Measurements from ENCODE around the gene POLR2L. TPM values are rescaled to one million over a fixed set of nuclear protein-coding genes. Genes with fewer than 3 reads are reported as not detected.

POLR2L gene
- total and polyA plus RNA-seq, 3 experiments from 2014 or later = 114 to 182 (median 178) TPM

GRCh38 chr11:810040-810567 lies 32.2 kb downstream of the POLR2L start:
- no peaks in the 10 kb centered on the region for H3K9me3 Mint-ChIP-seq
- DNase-seq = no peak
- ChIA-PET CTCF (interaction anchor here (0.8 kb wide), 1 partner anchor 9 kb away, joined by 3 read pairs; the partner anchor contains the start of gene PNPLA2), POLR2A (interaction anchor here (0.6 to 2.0 kb wide), 11 partner anchors 9 to 304 kb away, joined by 3 to 38 read pairs (median 5); partner anchors contain the start of genes CD151, HRAS, PNPLA2 and TSPAN4)
- H3K27me3 Mint-ChIP-seq = no peaks in the 10 kb centered on the region
- peak overlapping the region; percentile 97 to 100 (median 98) for H3K27ac Mint-ChIP-seq
- H3K4me1 ChIP-seq (ENCODE audit: insufficient read depth, low read length) = peaks cover 26% of the 10 kb centered on the region
- peak overlapping the region; percentile 94 to 100 (median 95) for H3K4me3 Mint-ChIP-seq
- peaks cover 0 to 38% (median 2%) of the 10 kb centered on the region in 3 donors for H3K36me3 Mint-ChIP-seq
- H3K9me3 ChIP-seq (ENCODE audit: low read length) = no peaks in the 10 kb centered on the region
- H3K36me3 ChIP-seq (ENCODE audit: insufficient read depth, low read length) = peaks cover 20% of the 10 kb centered on the region
- peak overlapping the region; percentile 100 for H3K4me3 ChIP-seq (ENCODE audit: low read length)
- peaks cover 33 to 49% (median 34%) of the 10 kb centered on the region in 3 donors for H3K4me1 Mint-ChIP-seq
- H3K27me3 ChIP-seq (ENCODE audit: insufficient read depth, low read length, poor library complexity, severe bottlenecking) = no peaks in the 10 kb centered on the region
- H3K27ac ChIP-seq (ENCODE audit: low read depth, low read length) = peak overlapping the region; percentile 92

- peaks cover 33 to 51% (median 34%) of the 10 kb centered on the region in 3 donors for H3K4me1 Mint-ChIP-seq
- H3K9me3 Mint-ChIP-seq = no peaks in the 10 kb centered on the region
- POLR2A ChIA-PET = interaction anchor here (0.6 to 2.0 kb wide), 10 partner anchors 10 to 602 kb away, joined by 3 to 38 read pairs (median 4); partner anchors contain the start of genes BET1L, CD151, HRAS and PNPLA2
Measured at GRCh38 chr11:809287-810039, 32.9 kb downstream of the POLR2L start, which contains the start of gene RPLP2. RPLP2 (plus strand) TSS chr11:809967; CDS start chr11:810235, 268 bp downstream.

GRCh38 chr11:808427-809286 lies 33.7 kb downstream of the POLR2L start:
- POLR2A ChIA-PET = interaction anchor here (0.6 to 2.0 kb wide), 9 partner anchors 10 to 601 kb away, joined by 3 to 38 read pairs (median 3); partner anchors contain the start of genes BET1L, CD151, HRAS and PNPLA2
- Mint-ChIP-seq H3K4me1 (peaks cover 33 to 59% (median 34%) of the 10 kb centered on the region in 3 donors), H3K27me3 (no peaks in the 10 kb centered on the region), H3K27ac (peak overlapping the region; percentile 92 to 100 (median 98)), H3K9me3 (no peaks in the 10 kb centered on the region), H3K36me3 (peaks cover 0 to 35% (median 2%) of the 10 kb centered on the region in 3 donors), H3K4me3 (peak overlapping the region; percentile 94 to 100 (median 95))
- CTCF ChIA-PET = interaction anchor here (1.4 to 1.6 kb wide), 2 partner anchors 11 to 14 kb away, joined by 4 to 5 read pairs; no protein-coding TSS in a partner anchor
- peak in 3 of 5 donors; percentile 50 to 75 (median 51) for DNase-seq
- Histone ChIP-seq H3K36me3 (ENCODE audit: insufficient read depth, low read length) (peaks cover 20% of the 10 kb centered on the region), H3K27me3 (ENCODE audit: insufficient read depth, low read length, poor library complexity, severe bottlenecking) (no peaks in the 10 kb centered on the region), H3K27ac (ENCODE audit: low read depth, low read length) (peak overlapping the region; percentile 92), H3K4me1 (ENCODE audit: insufficient read depth, low read length) (peaks cover 35% of the 10 kb centered on the region), H3K9me3 (ENCODE audit: low read length) (no peaks in the 10 kb centered on the region), H3K4me3 (ENCODE audit: low read length) (peak overlapping the region; percentile 100)

More at GRCh38 chr11:809287-810039, 32.9 kb downstream of the POLR2L start, which contains the start of gene RPLP2:
- H3K4me3 Mint-ChIP-seq = peak within 1 kb of the TSS; percentile 94 to 100 (median 95)
- H3K36me3 Mint-ChIP-seq = peaks cover 0 to 38% (median 2%) of the 10 kb centered on the region in 3 donors
- H3K27ac Mint-ChIP-seq = peak within 1 kb of the TSS; percentile 97 to 100 (median 98)
- Histone ChIP-seq H3K27ac (ENCODE audit: low read depth, low read length) (peak within 1 kb of the TSS; percentile 92), H3K36me3 (ENCODE audit: insufficient read depth, low read length) (peaks cover 20% of the 10 kb centered on the region), H3K4me3 (ENCODE audit: low read length) (peak within 1 kb of the TSS; percentile 100), H3K27me3 (ENCODE audit: insufficient read depth, low read length, poor library complexity, severe bottlenecking) (no peaks in the 10 kb centered on the region), H3K9me3 (ENCODE audit: low read length) (no peaks in the 10 kb centered on the region), H3K4me1 (ENCODE audit: insufficient read depth, low read length) (peaks cover 27% of the 10 kb centered on the region)
- H3K27me3 Mint-ChIP-seq = no peaks in the 10 kb centered on the region
- DNase-seq = peak; percentile 95 to 98 (median 97)
- CTCF ChIA-PET = interaction anchor here (1.4 to 1.6 kb wide), 2 partner anchors 10 to 13 kb away, joined by 4 to 5 read pairs; no protein-coding TSS in a partner anchor

- ChIA-PET POLR2A (interaction anchor here (0.6 to 1.6 kb wide), 4 partner anchors 15 to 156 kb away, joined by 4 to 5 read pairs (median 4); partner anchors contain the start of genes CD151 and PNPLA2), CTCF (interaction anchor here (1.7 kb wide), 1 partner anchor 15 kb away, joined by 5 read pairs; the partner anchor contains the start of gene PNPLA2)
- no peaks in the 10 kb centered on the region for H3K27me3 Mint-ChIP-seq
- H3K36me3 Mint-ChIP-seq = peaks cover 0 to 2% (median 0%) of the 10 kb centered on the region in 3 donors
- peaks cover 14 to 29% (median 15%) of the 10 kb centered on the region in 3 donors for H3K4me1 Mint-ChIP-seq
- Histone ChIP-seq H3K4me1 (ENCODE audit: insufficient read depth, low read length) (peaks cover 19% of the 10 kb centered on the region), H3K9me3 (ENCODE audit: low read length) (no peaks in the 10 kb centered on the region), H3K27me3 (ENCODE audit: insufficient read depth, low read length, poor library complexity, severe bottlenecking) (no peaks in the 10 kb centered on the region), H3K36me3 (ENCODE audit: insufficient read depth, low read length) (no peaks in the 10 kb centered on the region), H3K27ac (ENCODE audit: low read depth, low read length) (peak overlapping the region; percentile 43), H3K4me3 (ENCODE audit: low read length) (peak overlapping the region; percentile 56)
- no peak for DNase-seq
- no peaks in the 10 kb centered on the region for H3K9me3 Mint-ChIP-seq
- H3K4me3 Mint-ChIP-seq = peak overlapping the region; percentile 70 to 91 (median 80)
- H3K27ac Mint-ChIP-seq = peak overlapping the region in 5 of 8 donors; percentile 54 to 88 (median 86)
Measured at GRCh38 chr11:804599-804964, 37.7 kb downstream of the POLR2L start.

GRCh38 chr11:803770-804598 lies 38.3 kb downstream of the POLR2L start:
- Mint-ChIP-seq H3K4me3 (peak overlapping the region; percentile 70 to 91 (median 80)), H3K27me3 (no peaks in the 10 kb centered on the region), H3K27ac (peak overlapping the region in 4 of 8 donors; percentile 68 to 92 (median 87)), H3K36me3 (no peaks in the 10 kb centered on the region), H3K4me1 (peaks cover 13 to 26% (median 13%) of the 10 kb centered on the region in 3 donors), H3K9me3 (no peaks in the 10 kb centered on the region)
- H3K4me3 ChIP-seq (ENCODE audit: low read length) = peak overlapping the region; percentile 56
- H3K9me3 ChIP-seq (ENCODE audit: low read length) = no peaks in the 10 kb centered on the region
- ChIA-PET POLR2A (interaction anchor here (0.7 to 1.6 kb wide), 2 partner anchors 16 to 28 kb away, joined by 5 read pairs; partner anchors contain the start of genes CD151 and PNPLA2), CTCF (no interaction called here)
- no peak for DNase-seq
- H3K36me3 ChIP-seq (ENCODE audit: insufficient read depth, low read length) = no peaks in the 10 kb centered on the region
- no peaks in the 10 kb centered on the region for H3K27me3 ChIP-seq (ENCODE audit: insufficient read depth, low read length, poor library complexity, severe bottlenecking)
- peaks cover 19% of the 10 kb centered on the region for H3K4me1 ChIP-seq (ENCODE audit: insufficient read depth, low read length)
- H3K27ac ChIP-seq (ENCODE audit: low read depth, low read length) = peak overlapping the region; percentile 43

- H3K36me3 ChIP-seq (ENCODE audit: insufficient read depth, low read length) = no peaks in the 10 kb centered on the region
- CTCF ChIA-PET = no interaction called here
- POLR2A ChIA-PET = interaction anchor here (1.6 kb wide), 1 partner anchor 16 kb away, joined by 5 read pairs; the partner anchor contains the start of gene PNPLA2
- Mint-ChIP-seq H3K27me3 (no peaks in the 10 kb centered on the region), H3K27ac (no peak overlapping the region), H3K36me3 (no peaks in the 10 kb centered on the region), H3K4me3 (peak overlapping the region in 1 of 7 donors; percentile 39), H3K9me3 (no peaks in the 10 kb centered on the region), H3K4me1 (peaks cover 7 to 20% (median 8%) of the 10 kb centered on the region in 3 donors)
- no peak overlapping the region for H3K27ac ChIP-seq (ENCODE audit: low read depth, low read length)
- H3K4me1 ChIP-seq (ENCODE audit: insufficient read depth, low read length) = peaks cover 13% of the 10 kb centered on the region
- no peak overlapping the region for H3K4me3 ChIP-seq (ENCODE audit: low read length)
- H3K27me3 ChIP-seq (ENCODE audit: insufficient read depth, low read length, poor library complexity, severe bottlenecking) = no peaks in the 10 kb centered on the region
- no peaks in the 10 kb centered on the region for H3K9me3 ChIP-seq (ENCODE audit: low read length)
- no peak for DNase-seq
Measured at GRCh38 chr11:803467-803742, 38.9 kb downstream of the POLR2L start.

Data from CD8-positive, alpha-beta memory T cell (primary cell).